Measurements from ENCODE around the gene AGPAT2.

Gene AGPAT2

GRCh38 chr9:136711219-136711648 lies 24.0 kb upstream of the AGPAT2 start (continued):
- peak; percentile 75; the same call in 1 of the 2 replicates for TF ChIP-seq ZEB2 (tag by site-specific recombination; IDR thresholded peaks at IDR 0.05)
- peak; percentile 21; the same call in 1 of the 2 replicates for TF ChIP-seq ZNF394 (tag by site-specific recombination; IDR thresholded peaks at IDR 0.05; ENCODE audit: borderline replicate concordance)
- peak; percentile 84; the same call in 1 of the 2 replicates for TF ChIP-seq ZNF639 (tag by site-specific recombination; IDR thresholded peaks at IDR 0.05)
- 0 out of 2 replicates have a peak, but pooled peaks have one; percentile 15 for TF ChIP-seq GFI1B (tag by site-specific recombination; IDR thresholded peaks at IDR 0.05)
- TF ChIP-seq ZNF280D (tag by site-specific recombination; IDR thresholded peaks at IDR 0.05) = peak; percentile 92
- 0 out of 2 replicates have a peak, but pooled peaks have one; percentile 25 for TF ChIP-seq ZNF843 (tag by site-specific recombination; IDR thresholded peaks at IDR 0.05)
- peak; percentile 55; the same call in 1 of the 2 replicates for TF ChIP-seq ZSCAN23 (tag by site-specific recombination; IDR thresholded peaks at IDR 0.05)
- peak; percentile 76 for TF ChIP-seq ZNF580 (tag by site-specific recombination; IDR thresholded peaks at IDR 0.05)
- 0 out of 2 replicates have a peak, but pooled peaks have one; percentile 21 for TF ChIP-seq ZNF623 (tag by site-specific recombination; IDR thresholded peaks at IDR 0.05)
- TF ChIP-seq ZNF24 (tag by site-specific recombination; IDR thresholded peaks at IDR 0.05) = 0 out of 2 replicates have a peak, but pooled peaks have one; percentile 39
- peak; percentile 47; the same call in 1 of the 2 replicates for TF ChIP-seq ZBTB10 (tag by site-specific recombination; IDR thresholded peaks at IDR 0.05)
- peak; percentile 95 for TF ChIP-seq ZNF362 (tag by site-specific recombination; IDR thresholded peaks at IDR 0.05)
- TF ChIP-seq ZNF600 (tag by site-specific recombination; IDR thresholded peaks at IDR 0.05) = 0 out of 2 replicates have a peak, but pooled peaks have one; percentile 24
- peak; percentile 25; the same call in 1 of the 2 replicates for TF ChIP-seq ZNF335 (tag by site-specific recombination; conservative IDR thresholded peaks at IDR 0.05)
- peak; percentile 80; the same call in 1 of the 2 replicates for TF ChIP-seq ZBTB48 (tag by site-specific recombination; IDR thresholded peaks at IDR 0.05)
- TF ChIP-seq PRDM4 (tag by site-specific recombination; IDR thresholded peaks at IDR 0.05) = 0 out of 2 replicates have a peak, but pooled peaks have one; percentile 39
- peak; percentile 46; the same call in 1 of the 2 replicates for TF ChIP-seq GLIS2 (tag by site-specific recombination; IDR thresholded peaks at IDR 0.05)
- 0 out of 2 replicates have a peak, but pooled peaks have one; percentile 19 for TF ChIP-seq KLF17 (tag by site-specific recombination; IDR thresholded peaks at IDR 0.05)
- peak; percentile 65; the same call in 1 of the 2 replicates for TF ChIP-seq SP7 (tag by site-specific recombination; IDR thresholded peaks at IDR 0.05)
- peak; percentile 78; the same call in 1 of the 2 replicates for TF ChIP-seq ZBTB7A (tag by site-specific recombination; IDR thresholded peaks at IDR 0.05; ENCODE audit: low read depth)
- peak; percentile 38; the same call in 1 of the 2 replicates for TF ChIP-seq WT1 (tag by site-specific recombination; IDR thresholded peaks at IDR 0.05)
- TF ChIP-seq BCL11A (tag by site-specific recombination; IDR thresholded peaks at IDR 0.05; ENCODE audit: low read depth) = peak; percentile 76; the same call in 1 of the 2 replicates
- peak; percentile 85 for TF ChIP-seq KLF8 (tag by site-specific recombination; IDR thresholded peaks at IDR 0.05)
- TF ChIP-seq GLIS1 (tag by site-specific recombination; IDR thresholded peaks at IDR 0.05) = peak; percentile 84
- TF ChIP-seq ZNF76 (tag by site-specific recombination; IDR thresholded peaks at IDR 0.05; ENCODE audit: borderline replicate concordance, low read depth) = peak; percentile 22; the same call in 1 of the 2 replicates
